ENCODE results near the gene DAGLA. TPM values are rescaled to one million over a fixed set of nuclear protein-coding genes. Genes with fewer than 3 reads are reported as not detected.
A peak's percentile ranks its signal among the peaks of the same experiment; 100 is the strongest.

Gene DAGLA
- total and polyA plus RNA-seq, 2 of the 13 experiments (the other 11 are each of a cell fraction or from before 2014, with no cell fraction given): 2.6 to 3.9 TPM

GRCh38 chr11:61671527-61671926, 8.7 kb upstream of the DAGLA start (continued):
- TF ChIP-seq ZNF629 (CRISPR knock-in tag; conservative IDR thresholded peaks at IDR 0.05): no peak
- TF ChIP-seq ARNT (IDR thresholded peaks at IDR 0.05): no peak
- no peak for TF ChIP-seq ATF6 (CRISPR knock-in tag; conservative IDR thresholded peaks at IDR 0.05)
- no peak for TF ChIP-seq POLR2G (IDR thresholded peaks at IDR 0.05; ENCODE audit: low read depth, low read length)
- peak; percentile 67 for TF ChIP-seq SMC3 (IDR thresholded peaks at IDR 0.05; ENCODE audit: low read length)
- TF ChIP-seq TARDBP (CRISPR knock-in tag; IDR thresholded peaks at IDR 0.05): 0 out of 2 replicates have a peak, but pooled peaks have one; percentile 49
- TF ChIP-seq SOX13 (IDR thresholded peaks at IDR 0.05): no peak
- TF ChIP-seq SOX13 (CRISPR knock-in tag; conservative IDR thresholded peaks at IDR 0.05 in 1 of 2, IDR thresholded peaks at IDR 0.05 in 1 of 2): peak in 1 of 2 experiments; percentile 9; a peak in 1 of 4 replicates
- TF ChIP-seq ZNF432 (CRISPR knock-in tag; IDR thresholded peaks at IDR 0.05; ENCODE audit: borderline replicate concordance): no peak
- TF ChIP-seq PHB2 (IDR thresholded peaks at IDR 0.05; ENCODE audit: partially characterized antibody): no peak
- no peak; the same call in 1 of the 2 replicates for TF ChIP-seq PITX1 (CRISPR knock-in tag; IDR thresholded peaks at IDR 0.05)
- no peak for TF ChIP-seq ZNF83 (CRISPR knock-in tag; IDR thresholded peaks at IDR 0.05; ENCODE audit: borderline replicate concordance)
- no peak for TF ChIP-seq KDM4B (CRISPR knock-in tag; IDR thresholded peaks at IDR 0.05)
- no peak for TF ChIP-seq ZNF317 (CRISPR knock-in tag; IDR thresholded peaks at IDR 0.05)
- TF ChIP-seq KDM5A (IDR thresholded peaks at IDR 0.05; ENCODE audit: borderline replicate concordance, low read length): no peak
- peak; percentile 76 for TF ChIP-seq HOXA3 (CRISPR knock-in tag; IDR thresholded peaks at IDR 0.05)
- no peak for TF ChIP-seq ZBTB46 (CRISPR knock-in tag; IDR thresholded peaks at IDR 0.05; ENCODE audit: borderline replicate concordance)
- TF ChIP-seq MEIS2 (CRISPR knock-in tag; IDR thresholded peaks at IDR 0.05): 0 out of 2 replicates have a peak, but pooled peaks have one; percentile 62
- TF ChIP-seq HOXA5 (CRISPR knock-in tag; IDR thresholded peaks at IDR 0.05): 0 out of 2 replicates have a peak, but pooled peaks have one; percentile 38
- no peak for TF ChIP-seq ASH2L (IDR thresholded peaks at IDR 0.05; ENCODE audit: insufficient read length, low read depth, low read length)
- no peak for TF ChIP-seq BRD4 (CRISPR knock-in tag; IDR thresholded peaks at IDR 0.05)
- peak; percentile 18; the same call in 1 of the 2 replicates for TF ChIP-seq ZNF670 (CRISPR knock-in tag; IDR thresholded peaks at IDR 0.05; ENCODE audit: borderline replicate concordance)
- TF ChIP-seq YY1 (IDR thresholded peaks at IDR 0.05; ENCODE audit: insufficient read depth, insufficient replicate concordance, low read depth, low read length): peak; percentile 70
- TF ChIP-seq PAF1 (CRISPR knock-in tag; IDR thresholded peaks at IDR 0.05): no peak
- TF ChIP-seq ATF1 (CRISPR knock-in tag; IDR thresholded peaks at IDR 0.05): no peak
